Measurements from ENCODE around the gene PRDM15.

Gene PRDM15

GRCh38 chr21:41755258-41755933 is 123.7 kb downstream of the PRDM15 start:
- DNase-seq (ENCODE audit: low spot score) = no peak
- no peak for TF ChIP-seq CTCF (IDR thresholded peaks at IDR 0.05; ENCODE audit: extremely low read depth, missing control alignments)

- DNase-seq (ENCODE audit: low spot score) = no peak
- TF ChIP-seq CTCF (IDR thresholded peaks at IDR 0.05; ENCODE audit: extremely low read depth, missing control alignments) = no peak
Measured at GRCh38 chr21:41754479-41754891, 124.7 kb downstream of the PRDM15 start.

- DNase-seq (ENCODE audit: low spot score) = no peak
- TF ChIP-seq CTCF (IDR thresholded peaks at IDR 0.05; ENCODE audit: extremely low read depth, missing control alignments) = no peak
Measured at GRCh38 chr21:41753006-41753898, 125.9 kb downstream of the PRDM15 start.

- no peak for TF ChIP-seq CTCF (IDR thresholded peaks at IDR 0.05; ENCODE audit: extremely low read depth, missing control alignments)
- no peak for DNase-seq (ENCODE audit: low spot score)
Measured at GRCh38 chr21:41752231-41752681, 126.9 kb downstream of the PRDM15 start.

- DNase-seq (ENCODE audit: low spot score) = no peak
Measured at GRCh38 chr21:41751611-41752011, 127.5 kb downstream of the PRDM15 start.

GRCh38 chr21:41750532-41751151 is 128.5 kb downstream of the PRDM15 start:
- no peak for TF ChIP-seq CTCF (IDR thresholded peaks at IDR 0.05; ENCODE audit: extremely low read depth, missing control alignments)
- DNase-seq (ENCODE audit: low spot score) = no peak

More at GRCh38 chr21:41751611-41752011, 127.5 kb downstream of the PRDM15 start:
- no peak for TF ChIP-seq CTCF (IDR thresholded peaks at IDR 0.05; ENCODE audit: extremely low read depth, missing control alignments)

GRCh38 chr21:41750051-41750450 is 129.1 kb downstream of the PRDM15 start:
- TF ChIP-seq CTCF (IDR thresholded peaks at IDR 0.05; ENCODE audit: extremely low read depth, missing control alignments) = no peak
- no peak for DNase-seq (ENCODE audit: low spot score)
